Measurements from ENCODE around the gene PHTF1. TPM values are rescaled to one million over a fixed set of nuclear protein-coding genes. Genes with fewer than 3 reads are reported as not detected.
"Not testable (repeated sequence)": the region's sequence is repeated elsewhere in the genome, so short reads cannot be mapped to it uniquely, and the experiment has no call there.

PHTF1 gene
- total RNA-seq, 1 donor from 2014 or later = 107 TPM

DNA sequence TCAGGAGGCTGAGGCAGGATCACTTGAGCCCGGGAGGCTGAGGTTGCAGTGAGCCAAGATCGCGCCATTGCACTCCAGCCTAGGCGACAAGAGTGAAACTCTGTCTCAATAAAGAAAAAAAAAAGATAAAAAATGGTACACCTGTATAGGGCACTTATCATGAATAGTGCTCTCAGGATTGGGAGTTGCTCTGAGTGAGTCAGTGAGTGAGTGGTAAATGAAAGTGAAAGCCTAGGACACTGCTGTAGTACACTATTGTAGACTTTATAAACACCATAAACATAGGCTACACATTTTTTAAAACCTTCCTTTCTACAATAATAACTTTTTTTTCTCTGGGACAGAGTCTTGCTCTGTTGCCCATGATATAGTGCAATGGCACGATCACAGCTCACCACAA, 16.8 kb downstream of the PHTF1 start:
- H3K27me3 Mint-ChIP-seq (ENCODE audit: unreplicated experiment) = no peaks in the 10 kb centered on the region
- H3K36me3 Mint-ChIP-seq (ENCODE audit: unreplicated experiment) = no peaks in the 10 kb centered on the region
- peaks cover 4% of the 10 kb centered on the region for H3K9me3 Mint-ChIP-seq (ENCODE audit: unreplicated experiment)
- no peaks in the 10 kb centered on the region for H3K4me1 Mint-ChIP-seq (ENCODE audit: low read depth, unreplicated experiment)
- H3K4me3 Mint-ChIP-seq (ENCODE audit: unreplicated experiment) = no peak overlapping the region
- TF ChIP-seq, protein P1, sequence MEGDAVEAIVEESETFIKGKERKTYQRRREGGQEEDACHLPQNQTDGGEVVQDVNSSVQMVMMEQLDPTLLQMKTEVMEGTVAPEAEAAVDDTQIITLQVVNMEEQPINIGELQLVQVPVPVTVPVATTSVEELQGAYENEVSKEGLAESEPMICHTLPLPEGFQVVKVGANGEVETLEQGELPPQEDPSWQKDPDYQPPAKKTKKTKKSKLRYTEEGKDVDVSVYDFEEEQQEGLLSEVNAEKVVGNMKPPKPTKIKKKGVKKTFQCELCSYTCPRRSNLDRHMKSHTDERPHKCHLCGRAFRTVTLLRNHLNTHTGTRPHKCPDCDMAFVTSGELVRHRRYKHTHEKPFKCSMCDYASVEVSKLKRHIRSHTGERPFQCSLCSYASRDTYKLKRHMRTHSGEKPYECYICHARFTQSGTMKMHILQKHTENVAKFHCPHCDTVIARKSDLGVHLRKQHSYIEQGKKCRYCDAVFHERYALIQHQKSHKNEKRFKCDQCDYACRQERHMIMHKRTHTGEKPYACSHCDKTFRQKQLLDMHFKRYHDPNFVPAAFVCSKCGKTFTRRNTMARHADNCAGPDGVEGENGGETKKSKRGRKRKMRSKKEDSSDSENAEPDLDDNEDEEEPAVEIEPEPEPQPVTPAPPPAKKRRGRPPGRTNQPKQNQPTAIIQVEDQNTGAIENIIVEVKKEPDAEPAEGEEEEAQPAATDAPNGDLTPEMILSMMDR (IDR thresholded peaks at IDR 0.05; ENCODE audit: partially characterized antibody, unreplicated experiment) = no peak
- no peak for DNase-seq
- H3K27ac Mint-ChIP-seq (ENCODE audit: unreplicated experiment) = no peak overlapping the region

DNA sequence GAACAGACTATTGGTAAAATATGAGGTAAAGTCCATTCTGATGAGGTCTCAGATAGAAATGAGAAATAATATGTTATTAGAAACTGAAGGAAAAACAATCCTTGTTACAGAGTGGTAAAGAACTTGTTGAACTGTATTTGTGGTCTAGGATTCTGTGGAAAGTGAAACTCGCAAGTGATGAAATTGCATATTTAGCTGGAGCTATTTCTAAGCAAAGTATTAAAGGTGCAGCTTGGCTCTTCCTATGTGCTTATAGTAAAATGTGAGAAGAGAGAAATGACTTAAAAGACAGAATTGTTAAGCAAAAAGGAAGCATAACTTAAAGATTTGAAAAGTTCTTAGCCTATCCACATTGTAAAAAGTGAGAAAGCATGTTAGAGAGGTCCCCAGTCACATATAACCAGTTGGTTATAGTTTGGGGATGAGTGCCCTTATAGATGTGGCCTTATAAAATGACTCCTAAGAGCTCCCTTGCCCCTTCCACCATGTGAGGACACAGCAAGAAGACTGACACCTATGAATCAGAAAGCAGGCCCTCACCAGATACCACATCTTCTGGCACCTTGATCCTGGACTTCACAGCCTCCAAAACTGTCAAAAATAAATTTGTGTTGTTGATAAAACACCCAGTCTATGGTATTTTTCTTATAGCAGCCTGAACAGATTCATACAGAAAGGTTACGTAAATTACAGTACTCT, 24.8 kb downstream of the PHTF1 start:
- Mint-ChIP-seq H3K36me3 (ENCODE audit: unreplicated experiment) (peaks cover 5% of the 10 kb centered on the region), H3K27ac (ENCODE audit: unreplicated experiment) (no peak overlapping the region), H3K4me1 (ENCODE audit: low read depth, unreplicated experiment) (no peaks in the 10 kb centered on the region), H3K27me3 (ENCODE audit: unreplicated experiment) (no peaks in the 10 kb centered on the region), H3K9me3 (ENCODE audit: unreplicated experiment) (peaks cover 3% of the 10 kb centered on the region), H3K4me3 (ENCODE audit: unreplicated experiment) (no peak overlapping the region)
- TF ChIP-seq, protein P1 (IDR thresholded peaks at IDR 0.05; ENCODE audit: partially characterized antibody, unreplicated experiment) = no peak
- DNase-seq = no peak

DNA sequence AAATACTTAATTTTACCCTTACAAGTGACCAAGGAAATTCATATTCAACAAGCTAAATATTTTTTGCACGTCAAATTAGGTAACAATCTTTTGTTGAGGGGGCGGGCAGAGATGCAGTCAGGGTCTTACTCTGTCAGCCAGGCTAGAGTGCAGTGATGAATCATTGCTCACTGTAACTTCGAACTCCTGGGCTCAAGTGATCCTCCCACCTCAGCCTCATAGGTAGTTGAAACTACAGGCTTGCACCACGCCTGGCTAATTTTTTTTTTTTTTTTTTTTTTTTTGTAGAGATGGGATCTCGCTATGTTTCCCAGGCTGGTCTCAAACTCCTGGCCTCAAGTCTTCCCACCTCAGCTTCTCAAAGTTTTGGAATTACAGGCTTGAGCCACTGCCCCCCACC, 26.5 kb downstream of the PHTF1 start:
- H3K4me1 Mint-ChIP-seq (ENCODE audit: low read depth, unreplicated experiment) = no peaks in the 10 kb centered on the region
- no peak overlapping the region for H3K27ac Mint-ChIP-seq (ENCODE audit: unreplicated experiment)
- peaks cover 9% of the 10 kb centered on the region for H3K36me3 Mint-ChIP-seq (ENCODE audit: unreplicated experiment)
- peaks cover 3% of the 10 kb centered on the region for H3K9me3 Mint-ChIP-seq (ENCODE audit: unreplicated experiment)
- H3K27me3 Mint-ChIP-seq (ENCODE audit: unreplicated experiment) = no peaks in the 10 kb centered on the region
- no peak for DNase-seq
- TF ChIP-seq, protein P1 (IDR thresholded peaks at IDR 0.05; ENCODE audit: partially characterized antibody, unreplicated experiment) = no peak
- H3K4me3 Mint-ChIP-seq (ENCODE audit: unreplicated experiment) = no peak overlapping the region

DNA sequence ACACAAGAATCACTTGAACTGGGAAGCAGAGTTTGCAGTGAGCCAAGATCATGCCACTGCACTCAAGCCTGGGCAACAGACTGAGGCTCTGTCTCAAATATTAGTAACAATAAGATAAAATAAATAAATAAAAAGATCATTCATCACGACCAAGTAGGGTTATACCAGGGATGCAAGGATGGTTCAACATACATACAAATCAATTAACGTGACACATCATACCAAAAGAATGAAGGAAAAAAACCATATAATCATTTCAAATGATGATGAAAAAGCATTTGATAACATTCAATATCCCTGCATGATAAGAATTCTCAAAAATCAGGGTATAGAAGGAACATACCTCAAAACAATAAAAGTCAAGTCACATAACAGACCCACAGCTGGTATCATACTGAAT, 38.3 kb downstream of the PHTF1 start:
- Mint-ChIP-seq H3K27me3 (ENCODE audit: unreplicated experiment) (no peaks in the 10 kb centered on the region), H3K36me3 (ENCODE audit: unreplicated experiment) (peaks cover 45% of the 10 kb centered on the region), H3K27ac (ENCODE audit: unreplicated experiment) (no peak overlapping the region), H3K4me1 (ENCODE audit: low read depth, unreplicated experiment) (no peaks in the 10 kb centered on the region), H3K4me3 (ENCODE audit: unreplicated experiment) (no peak overlapping the region), H3K9me3 (ENCODE audit: unreplicated experiment) (peaks cover 20% of the 10 kb centered on the region)
- TF ChIP-seq, protein P1 (IDR thresholded peaks at IDR 0.05; ENCODE audit: partially characterized antibody, unreplicated experiment) = no peak
- no peak for DNase-seq

DNA sequence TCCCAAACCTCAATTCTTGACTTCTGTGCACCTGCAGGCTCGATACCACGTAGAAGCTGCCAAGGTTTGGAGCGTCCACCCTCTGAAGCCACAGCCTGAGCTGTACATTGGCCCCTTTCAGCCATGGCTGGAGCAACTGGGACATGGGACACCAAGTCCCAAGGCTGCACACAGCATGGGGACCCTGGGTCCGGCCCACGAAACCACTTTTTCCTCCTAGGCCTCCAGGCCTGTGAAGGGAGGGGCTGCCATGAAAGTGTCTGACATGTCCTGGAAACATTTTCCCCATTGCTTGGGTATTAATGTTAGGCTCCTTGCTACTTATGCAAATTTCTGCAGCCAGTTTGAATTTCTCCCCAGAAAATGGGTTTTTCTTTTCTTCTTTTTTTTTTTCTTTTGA, 40.7 kb downstream of the PHTF1 start:
- H3K27me3 Mint-ChIP-seq (ENCODE audit: unreplicated experiment); H3K27ac Mint-ChIP-seq (ENCODE audit: unreplicated experiment); H3K4me3 Mint-ChIP-seq (ENCODE audit: unreplicated experiment); DNase-seq; H3K4me1 Mint-ChIP-seq (ENCODE audit: low read depth, unreplicated experiment): not testable (repeated sequence)
- Mint-ChIP-seq H3K36me3 (ENCODE audit: unreplicated experiment) (peaks cover 50% of the 10 kb centered on the region), H3K9me3 (ENCODE audit: unreplicated experiment) (peaks cover 19% of the 10 kb centered on the region)

DNA sequence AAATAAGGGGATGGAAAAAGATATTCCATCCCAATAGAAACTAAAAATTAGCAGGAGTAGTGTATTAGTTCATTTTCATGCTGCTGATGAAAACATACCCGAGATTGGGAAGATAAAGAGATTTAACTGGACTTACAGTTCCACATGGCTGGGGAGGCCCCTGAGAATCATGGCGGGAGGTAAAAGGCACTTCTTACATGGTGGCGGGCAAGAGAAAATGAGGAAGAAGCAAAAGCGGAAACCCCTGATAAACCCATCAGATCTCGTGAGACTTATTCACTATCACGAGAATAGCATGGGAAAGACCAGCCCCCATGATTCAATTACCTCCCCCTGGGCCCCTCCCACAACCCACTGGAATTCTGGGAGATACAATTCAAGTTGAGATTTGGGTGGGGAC, 41.8 kb downstream of the PHTF1 start:
- H3K4me1 Mint-ChIP-seq (ENCODE audit: low read depth, unreplicated experiment); H3K27me3 Mint-ChIP-seq (ENCODE audit: unreplicated experiment); H3K4me3 Mint-ChIP-seq (ENCODE audit: unreplicated experiment); DNase-seq: not testable (repeated sequence)
- Mint-ChIP-seq H3K36me3 (ENCODE audit: unreplicated experiment) (peaks cover 50% of the 10 kb centered on the region), H3K9me3 (ENCODE audit: unreplicated experiment) (peaks cover 18% of the 10 kb centered on the region), H3K27ac (ENCODE audit: unreplicated experiment) (peak overlapping the region; percentile 11)

All from glutamatergic neuron (in vitro differentiated cells).